Measurements from ENCODE around the gene HLA-DPB1. TPM values are rescaled to one million over a fixed set of nuclear protein-coding genes. Genes with fewer than 3 reads are reported as not detected.
A peak's percentile ranks its signal among the peaks of the same experiment; 100 is the strongest.
"Not testable (repeated sequence)": the region's sequence is repeated elsewhere in the genome, so short reads cannot be mapped to it uniquely, and the experiment has no call there.

HLA-DPB1 gene
- total RNA-seq, 2 donors from 2014 or later: 12.5 to 20.9 TPM

DNA sequence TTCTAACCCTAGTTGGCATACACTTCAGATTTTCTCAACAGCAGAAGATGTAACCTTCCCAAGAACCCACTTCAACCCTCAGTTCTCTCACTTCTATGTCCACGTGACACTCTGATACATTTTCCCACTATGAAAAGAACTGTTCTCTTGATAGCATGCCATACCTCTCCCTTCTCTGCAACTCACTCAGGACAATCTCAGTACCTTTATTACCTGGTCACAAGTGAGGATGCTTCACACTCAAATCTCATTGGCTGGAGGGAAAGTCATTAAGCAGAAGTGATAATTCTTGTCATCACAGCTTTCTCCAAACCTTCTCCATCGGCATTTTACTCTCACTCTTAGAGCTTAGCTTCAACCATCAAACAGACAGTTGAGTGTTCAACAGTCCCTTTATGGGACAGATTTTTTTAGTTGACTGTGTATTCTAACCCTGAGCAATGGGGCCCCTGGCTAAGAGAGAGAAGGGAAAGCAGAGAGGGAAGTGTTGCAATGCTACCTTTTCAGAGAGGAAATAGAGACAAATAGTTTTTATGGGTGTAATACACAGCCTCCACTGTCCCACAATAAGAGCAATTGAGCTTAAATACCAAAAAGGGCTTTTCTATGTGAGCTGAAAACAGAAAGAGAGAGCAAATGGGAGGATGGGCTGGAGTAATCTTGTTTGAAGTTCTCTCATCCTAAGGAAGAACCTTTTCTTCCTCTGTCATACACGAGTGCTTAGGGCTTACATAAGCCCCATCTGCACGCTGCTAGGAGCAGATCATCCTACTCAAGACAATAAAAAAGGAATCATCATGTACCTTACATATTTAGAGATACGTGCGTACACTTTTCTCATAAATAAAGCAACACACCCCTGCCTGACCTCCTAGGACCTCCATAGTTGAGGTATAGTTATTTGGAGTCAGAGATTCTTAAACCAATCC, 18.3 kb upstream of the HLA-DPB1 start:
- ATAC-seq (replicated peaks in 1 of 2): peak in 1 of 2 donors; percentile 67

DNA sequence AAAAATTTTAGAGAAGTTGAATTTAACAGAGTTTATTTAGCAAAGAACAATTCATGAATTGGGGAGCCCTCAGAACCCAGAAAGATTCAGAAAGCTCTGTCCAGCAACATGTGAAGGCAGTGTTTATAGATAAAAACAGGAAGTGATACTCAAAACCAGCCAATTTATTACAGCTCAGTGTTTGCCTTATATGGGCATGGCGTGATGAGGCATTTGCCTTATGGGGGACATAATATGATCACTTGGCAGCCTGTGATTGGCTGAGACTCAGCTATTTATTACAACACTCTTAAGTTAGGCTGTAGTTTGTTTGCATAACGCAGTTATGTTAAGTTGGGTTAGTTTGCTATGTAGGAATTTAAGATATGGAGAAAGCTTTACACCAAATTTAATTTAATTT, 13.8 kb upstream of the HLA-DPB1 start:
- Mint-ChIP-seq H3K36me3 (ENCODE audit: insufficient read depth in 2 of 2) (peaks cover 0 to 13% of the 10 kb centered on the region in 2 donors), H3K4me3 (no peak overlapping the region), H3K4me1 (ENCODE audit: low read depth) (peaks cover 5% of the 10 kb centered on the region), H3K27me3 (ENCODE audit: low read depth) (peaks cover 18% of the 10 kb centered on the region), H3K9me3 (peaks cover 0 to 9% of the 10 kb centered on the region in 2 donors), H3K27ac (no peak overlapping the region)
- DNase-seq: no peak
- no peak for ATAC-seq (replicated peaks in 1 of 2)

More for the DNA sequence above, 18.3 kb upstream of the HLA-DPB1 start:
- Mint-ChIP-seq H3K36me3 (ENCODE audit: insufficient read depth in 2 of 2) (peaks cover 0 to 2% of the 10 kb centered on the region in 2 donors), H3K4me1 (ENCODE audit: low read depth) (peaks cover 5% of the 10 kb centered on the region), H3K27me3 (ENCODE audit: low read depth) (peaks cover 33% of the 10 kb centered on the region), H3K9me3 (peaks cover 0 to 2% of the 10 kb centered on the region in 2 donors), H3K27ac (no peak overlapping the region), H3K4me3 (no peak overlapping the region)
- no peak for DNase-seq

- peaks cover 0 to 14% of the 10 kb centered on the region in 2 donors for H3K9me3 Mint-ChIP-seq
- not testable (repeated sequence) for H3K27me3 Mint-ChIP-seq (ENCODE audit: low read depth); ATAC-seq (replicated peaks in 1 of 2); H3K4me3 Mint-ChIP-seq; DNase-seq; H3K27ac Mint-ChIP-seq; H3K4me1 Mint-ChIP-seq (ENCODE audit: low read depth)
- H3K36me3 Mint-ChIP-seq (ENCODE audit: insufficient read depth in 2 of 2): peaks cover 0 to 21% of the 10 kb centered on the region in 2 donors
Observed at GRCh38 chr6:33063435-33063834, 12.4 kb upstream of the HLA-DPB1 start.

DNA sequence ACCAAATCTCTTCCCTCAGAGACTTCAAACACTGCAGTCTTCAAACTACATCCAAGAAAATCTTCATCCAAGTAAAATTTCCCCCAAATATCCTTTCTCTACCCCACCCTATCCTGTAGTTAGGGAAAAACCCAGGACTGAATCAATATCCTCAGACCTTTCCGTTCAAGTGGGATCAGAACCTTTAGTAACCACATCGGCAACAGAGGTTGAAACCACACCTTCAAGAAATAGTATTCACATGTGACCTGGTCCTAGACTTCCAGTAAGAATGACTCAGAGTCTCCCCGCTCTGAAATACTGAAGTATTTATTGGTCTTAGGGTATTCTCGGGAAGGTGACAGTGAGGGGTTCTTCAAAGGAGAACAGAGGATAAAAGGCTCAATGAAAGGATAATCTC, 11.1 kb upstream of the HLA-DPB1 start:
- no peak for ATAC-seq (replicated peaks in 1 of 2)
- peaks cover 0 to 24% of the 10 kb centered on the region in 2 donors for H3K36me3 Mint-ChIP-seq (ENCODE audit: insufficient read depth in 2 of 2)
- no peak overlapping the region for H3K27ac Mint-ChIP-seq
- H3K4me3 Mint-ChIP-seq: no peak overlapping the region
- peaks cover 5% of the 10 kb centered on the region for H3K4me1 Mint-ChIP-seq (ENCODE audit: low read depth)
- no peak for DNase-seq
- H3K9me3 Mint-ChIP-seq: peaks cover 0 to 14% of the 10 kb centered on the region in 2 donors
- no peaks in the 10 kb centered on the region for H3K27me3 Mint-ChIP-seq (ENCODE audit: low read depth)

DNA sequence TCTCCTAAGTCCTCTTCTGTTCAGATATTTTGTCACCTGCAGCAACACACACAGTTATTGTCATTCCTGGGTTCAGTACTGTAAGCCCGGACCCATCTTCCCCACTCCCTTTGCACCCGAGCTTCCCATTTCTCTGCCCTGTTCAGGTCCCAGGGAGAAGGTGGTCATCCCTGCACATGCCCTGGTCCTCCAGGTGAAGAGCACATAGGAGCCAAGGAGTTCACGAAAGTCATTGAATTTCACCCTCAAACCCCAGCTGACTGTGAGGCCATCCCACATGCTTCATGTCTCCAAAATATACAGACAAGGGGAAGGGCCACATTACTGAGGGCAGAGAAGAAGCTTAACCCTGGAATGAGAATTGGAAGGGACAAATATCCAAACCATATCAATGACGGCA, 10.5 kb upstream of the HLA-DPB1 start:
- peaks cover 0 to 24% of the 10 kb centered on the region in 2 donors for H3K36me3 Mint-ChIP-seq (ENCODE audit: insufficient read depth in 2 of 2)
- H3K4me1 Mint-ChIP-seq (ENCODE audit: low read depth): peaks cover 5% of the 10 kb centered on the region
- no peak overlapping the region for H3K4me3 Mint-ChIP-seq
- peaks cover 0 to 14% of the 10 kb centered on the region in 2 donors for H3K9me3 Mint-ChIP-seq
- H3K27me3 Mint-ChIP-seq (ENCODE audit: low read depth): no peaks in the 10 kb centered on the region
- no peak for ATAC-seq (replicated peaks in 1 of 2)
- no peak overlapping the region for H3K27ac Mint-ChIP-seq
- DNase-seq: no peak

GRCh38 chr6:33066917-33067521, 8.8 kb upstream of the HLA-DPB1 start:
- no peak overlapping the region for H3K27ac Mint-ChIP-seq
- H3K4me3 Mint-ChIP-seq: no peak overlapping the region
- peaks cover 5% of the 10 kb centered on the region for H3K27me3 Mint-ChIP-seq (ENCODE audit: low read depth)
- DNase-seq (no peak), ATAC-seq (replicated peaks in 1 of 2) (no peak)
- peaks cover 0 to 14% of the 10 kb centered on the region in 2 donors for H3K9me3 Mint-ChIP-seq
- H3K36me3 Mint-ChIP-seq (ENCODE audit: insufficient read depth in 2 of 2): peaks cover 0 to 23% of the 10 kb centered on the region in 2 donors
- H3K4me1 Mint-ChIP-seq (ENCODE audit: low read depth): peaks cover 6% of the 10 kb centered on the region

- H3K4me1 Mint-ChIP-seq (ENCODE audit: low read depth): peaks cover 17% of the 10 kb centered on the region
- H3K27me3 Mint-ChIP-seq (ENCODE audit: low read depth): peaks cover 7% of the 10 kb centered on the region
- DNase-seq (no peak), ATAC-seq (replicated peaks in 1 of 2) (no peak)
- H3K4me3 Mint-ChIP-seq: no peak overlapping the region
- no peak overlapping the region for H3K27ac Mint-ChIP-seq
- peaks cover 0 to 12% of the 10 kb centered on the region in 2 donors for H3K9me3 Mint-ChIP-seq
- H3K36me3 Mint-ChIP-seq (ENCODE audit: insufficient read depth in 2 of 2): peaks cover 0 to 23% of the 10 kb centered on the region in 2 donors
Observed at GRCh38 chr6:33069021-33069738, 6.6 kb upstream of the HLA-DPB1 start.

GRCh38 chr6:33070909-33071308, 4.9 kb upstream of the HLA-DPB1 start:
- Mint-ChIP-seq H3K9me3 (peaks cover 0 to 11% of the 10 kb centered on the region in 2 donors), H3K36me3 (ENCODE audit: insufficient read depth in 2 of 2) (peaks cover 0 to 21% of the 10 kb centered on the region in 2 donors), H3K4me1 (ENCODE audit: low read depth) (peaks cover 24% of the 10 kb centered on the region), H3K27ac (peak overlapping the region; percentile 52), H3K27me3 (ENCODE audit: low read depth) (peaks cover 7% of the 10 kb centered on the region), H3K4me3 (peak overlapping the region in 1 of 2 donors; percentile 81)
- no peak for DNase-seq
- ATAC-seq (replicated peaks in 1 of 2): no peak

DNA sequence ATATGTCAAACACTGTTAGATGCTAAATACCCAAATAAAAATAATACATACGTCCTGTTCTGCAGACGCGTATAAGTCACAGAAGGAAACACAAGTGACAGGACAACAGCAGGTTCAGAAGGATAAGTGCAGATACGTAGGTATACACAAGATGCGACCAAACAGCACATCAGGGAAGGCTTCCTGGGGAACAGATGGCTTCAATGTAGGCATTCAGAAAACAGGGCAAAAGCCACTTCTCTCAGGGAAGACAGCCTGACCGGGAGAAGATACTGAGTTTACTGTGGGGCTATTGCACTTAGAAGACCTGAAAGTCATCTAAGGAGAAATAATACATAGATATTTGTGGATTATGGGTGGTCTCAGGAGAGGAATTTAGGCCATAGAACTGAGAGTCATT, 4.2 kb upstream of the HLA-DPB1 start:
- H3K27me3 Mint-ChIP-seq (ENCODE audit: low read depth): peaks cover 7% of the 10 kb centered on the region
- peak overlapping the region; percentile 52 for H3K27ac Mint-ChIP-seq
- ATAC-seq (replicated peaks in 1 of 2) (no peak), DNase-seq (no peak)
- H3K9me3 Mint-ChIP-seq: peaks cover 0 to 8% of the 10 kb centered on the region in 2 donors
- peaks cover 30% of the 10 kb centered on the region for H3K4me1 Mint-ChIP-seq (ENCODE audit: low read depth)
- peak overlapping the region; percentile 52 to 81 for H3K4me3 Mint-ChIP-seq
- H3K36me3 Mint-ChIP-seq (ENCODE audit: insufficient read depth in 2 of 2): peaks cover 0 to 15% of the 10 kb centered on the region in 2 donors

- peak overlapping the region; percentile 76 to 81 for H3K4me3 Mint-ChIP-seq
- peak overlapping the region; percentile 43 for H3K27ac Mint-ChIP-seq
- ATAC-seq (replicated peaks in 1 of 2): no peak
Observed at GRCh38 chr6:33072508-33073100, 3.2 kb upstream of the HLA-DPB1 start.

GRCh38 chr6:33073431-33073871, 2.3 kb upstream of the HLA-DPB1 start, which contains the start of gene HLA-DPA1:
TSS of gene HLA-DPA1 (minus strand) at chr6:33073649.
- H3K4me3 Mint-ChIP-seq: peak within 1 kb of the TSS; percentile 76 to 89
- no peaks in the 10 kb centered on the region for H3K9me3 Mint-ChIP-seq
- ATAC-seq (replicated peaks in 1 of 2) (peak; percentile 70 to 76), DNase-seq (peak; percentile 30 to 50)
- H3K27ac Mint-ChIP-seq: peak within 1 kb of the TSS; percentile 45
- H3K36me3 Mint-ChIP-seq (ENCODE audit: insufficient read depth in 2 of 2): peaks cover 0 to 5% of the 10 kb centered on the region in 2 donors
- H3K27me3 Mint-ChIP-seq (ENCODE audit: low read depth): peaks cover 7% of the 10 kb centered on the region
- peaks cover 30% of the 10 kb centered on the region for H3K4me1 Mint-ChIP-seq (ENCODE audit: low read depth)

More at GRCh38 chr6:33072508-33073100, 3.2 kb upstream of the HLA-DPB1 start:
- Mint-ChIP-seq H3K9me3 (peaks cover 0 to under 1% of the 10 kb centered on the region in 2 donors), H3K36me3 (ENCODE audit: insufficient read depth in 2 of 2) (peaks cover 0 to 10% of the 10 kb centered on the region in 2 donors), H3K27me3 (ENCODE audit: low read depth) (peaks cover 7% of the 10 kb centered on the region), H3K4me1 (ENCODE audit: low read depth) (peaks cover 30% of the 10 kb centered on the region)
- no peak for DNase-seq

DNA sequence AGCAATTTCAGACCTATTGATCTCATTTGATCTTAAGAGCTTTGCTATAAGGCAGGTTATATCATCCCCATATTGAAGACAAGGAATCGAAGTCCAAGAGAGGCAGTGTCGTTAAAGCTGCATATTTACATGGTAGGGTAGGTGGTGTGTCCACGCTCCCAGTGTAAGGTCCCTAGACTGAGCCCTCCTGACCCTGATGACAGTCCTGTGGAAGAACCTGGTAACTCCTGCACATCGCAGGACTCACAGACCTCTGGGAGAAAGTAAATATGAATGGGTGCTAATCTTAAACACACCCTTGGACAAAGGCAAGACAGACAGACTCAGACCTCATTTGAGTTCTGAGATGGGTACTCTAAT, 602 bp upstream of the HLA-DPB1 start:
- ATAC-seq (replicated peaks in 1 of 2) (peak in 1 of 2 donors; percentile 3), DNase-seq (no peak)
- Mint-ChIP-seq H3K9me3 (no peaks in the 10 kb centered on the region), H3K36me3 (ENCODE audit: insufficient read depth in 2 of 2) (peaks cover 0 to 1% of the 10 kb centered on the region in 2 donors), H3K4me3 (peak overlapping the region; percentile 80 to 86), H3K27me3 (ENCODE audit: low read depth) (peaks cover 7% of the 10 kb centered on the region), H3K27ac (peak overlapping the region; percentile 4), H3K4me1 (ENCODE audit: low read depth) (peaks cover 31% of the 10 kb centered on the region)

All from activated T-cell treated with anti-CD3 and anti-CD28 coated beads, Interleukin-2, amount 50 U/mL, for 72 hours (primary cell).